CD4-positive, alpha-beta T cell (primary cell): ENCODE measurements around the gene INKA1. TPM values are rescaled to one million over a fixed set of nuclear protein-coding genes. Genes with fewer than 3 reads are reported as not detected.
A peak's percentile ranks its signal among the peaks of the same experiment; 100 is the strongest.
"Not testable (repeated sequence)": the region's sequence is repeated elsewhere in the genome, so short reads cannot be mapped to it uniquely, and the experiment has no call there.

Experiments used
- ATAC-seq: fragments of 200-7000 bp; cut with Tn5 transposase; one replicate; pipeline ENCODE4 v1.10.0; 2022; ENCODE audit warnings: mild to moderate bottlenecking; ENCODE audit not compliant: poor library complexity
- CTCF ChIA-PET: fragments of 350-600 bp; sonication (Branson Sonifier 250); formaldehyde crosslinking; loops from one replicate; lab custom pipeline; 2021; ENCODE audit warnings: antibody characterized with exemption, inconsistent platforms; lab: Charles Lee
- POLR2A ChIA-PET: fragments of 350-600 bp; sonication (Branson Sonifier 250); formaldehyde crosslinking; loops from one replicate; lab custom pipeline; 2021; ENCODE audit warnings: antibody characterized with exemption, inconsistent platforms; lab: Charles Lee
- DNase-seq, 14 experiments: peaks; one replicate each; pipeline ENCODE4 v3.0.0-alpha.2; 2013 to 2020; ENCODE audit warnings: mixed read lengths in 2 of 14
- H3K27ac ChIP-seq, 2 donors: one replicate each; pipeline versions ENCODE4 v1.5.1 to v1.7.0; 2013; ENCODE audit warnings: low read length in 2 of 2, low read depth in 1 of 2, mild to moderate bottlenecking in 1 of 2
- H3K27me3 ChIP-seq, 2 experiments: 1 replicate in 1 of 2; 2 replicates in 1 of 2; pipeline versions ENCODE4 v1.6.1 to v1.7.0; 2013; ENCODE audit warnings: low read length in 2 of 2, control low read depth in 1 of 2, mild to moderate bottlenecking in 1 of 2, moderate library complexity in 1 of 2; ENCODE audit not compliant: insufficient read depth in 2 of 2, control insufficient read depth in 1 of 2
- H3K36me3 ChIP-seq: one replicate; pipeline ENCODE4 v1.6.1; 2013; ENCODE audit warnings: low read length, control low read depth; ENCODE audit not compliant: insufficient read depth
- H3K4me1 ChIP-seq: one replicate; pipeline ENCODE4 v1.6.1; 2013; ENCODE audit warnings: low read length, control low read depth; ENCODE audit not compliant: insufficient read depth
- H3K4me3 ChIP-seq: one replicate; pipeline ENCODE4 v1.5.1; 2013; ENCODE audit warnings: mild to moderate bottlenecking, low read length, moderate library complexity
- H3K9me3 ChIP-seq, 2 experiments: 1 replicate in 1 of 2; 2 replicates in 1 of 2; pipeline versions ENCODE4 v1.6.1 to v1.7.0; 2013; ENCODE audit warnings: low read length in 2 of 2, mild to moderate bottlenecking in 2 of 2, control low read depth in 1 of 2, moderate library complexity in 1 of 2; ENCODE audit not compliant: control insufficient read depth in 1 of 2, insufficient read depth in 1 of 2
- H3K27ac Mint-ChIP-seq: one replicate; pipeline ENCODE4 v1.8.0; 2020; ENCODE audit warnings: mixed read lengths
- H3K27me3 Mint-ChIP-seq: one replicate; pipeline ENCODE4 v1.8.0; 2021; ENCODE audit warnings: mixed read lengths
- H3K36me3 Mint-ChIP-seq: one replicate; pipeline ENCODE4 v1.8.0; 2021; ENCODE audit warnings: low read depth, mixed read lengths
- H3K4me1 Mint-ChIP-seq: one replicate; pipeline ENCODE4 v1.8.0; 2021; ENCODE audit warnings: low read depth, mixed read lengths
- H3K4me3 Mint-ChIP-seq: one replicate; pipeline ENCODE4 v1.8.0; 2020; ENCODE audit warnings: mild to moderate bottlenecking, mixed read lengths
- H3K9me3 Mint-ChIP-seq: one replicate; pipeline ENCODE4 v1.8.0; 2020; ENCODE audit warnings: mixed read lengths
- CTCF ChIP-seq: fragments of 200-600 bp; IDR thresholded peaks from one replicate; pipeline ENCODE4 v1.8.0; 2022; ENCODE audit warnings: antibody characterized with exemption, mild to moderate bottlenecking
- intact Hi-C, 2 experiments: fragments of 100-400 bp; cut with DNase I in 1 of 2; cut with micrococcal nuclease in 1 of 2; formaldehyde crosslinking; loops; one replicate each; pipeline versions ENCODE4 v1.15.1 to v1.9.0; 2023 to 2025; cut with DNase I, micrococcal nuclease
- total RNA-seq, 174 experiments: library from RNA in 2 of 174; stranded (reverse) in 2 of 174; gene quantifications; one replicate each; pipeline ENCODE4 v1.2.3 and lab custom pipeline; 2021 to 2026

INKA1 gene
- total RNA-seq, 2 experiments from 2014 or later: 0.85 to 0.87 TPM

DNA sequence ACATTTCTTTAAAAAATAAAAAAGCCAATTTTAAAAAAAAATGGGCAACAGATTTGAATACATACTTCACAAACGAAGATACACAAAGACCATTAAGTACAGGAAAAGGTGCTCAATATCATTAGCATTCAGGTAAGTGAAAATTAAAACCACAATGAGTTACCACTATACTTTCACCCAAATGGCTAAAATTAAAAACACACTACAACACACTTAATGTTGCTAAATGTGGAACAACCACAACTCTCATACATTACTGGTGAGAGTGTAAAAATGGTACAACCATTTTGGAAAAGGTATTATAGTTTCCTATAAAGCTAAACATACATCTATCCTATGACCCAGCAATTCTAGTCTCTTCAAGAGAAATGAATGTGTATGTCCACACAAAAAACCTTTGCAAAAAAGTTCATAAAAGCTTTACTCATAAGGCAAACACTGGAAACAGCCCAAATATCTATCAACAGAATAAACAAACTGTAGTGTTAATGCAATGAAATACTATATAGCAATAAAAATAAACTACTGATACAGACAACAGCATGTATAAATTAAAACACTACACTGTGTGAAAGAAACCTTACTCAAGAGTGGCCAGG is 31.6 kb upstream of the INKA1 start:
- no peak for DNase-seq
- no peak for TF ChIP-seq CTCF
- ATAC-seq: no peak
- Mint-ChIP-seq H3K4me3 (no peak overlapping the region), H3K27ac (peak overlapping the region; percentile 27), H3K4me1 (peaks cover 45% of the 10 kb centered on the region), H3K9me3 (no peaks in the 10 kb centered on the region), H3K36me3 (peaks cover 27% of the 10 kb centered on the region), H3K27me3 (no peaks in the 10 kb centered on the region)
- no peaks in the 10 kb centered on the region for H3K27me3 ChIP-seq
- no peaks in the 10 kb centered on the region for H3K9me3 ChIP-seq
- H3K4me3 ChIP-seq: no peak overlapping the region
- peaks cover 7% of the 10 kb centered on the region for H3K4me1 ChIP-seq
- no peak overlapping the region for H3K27ac ChIP-seq
- ChIA-PET POLR2A (no interaction called here), CTCF (interaction anchor here (0.8 to 2.9 kb wide), 3 partner anchors 15 to 52 kb away, joined by 3 to 13 read pairs (median 4); partner anchors contain the start of genes AMIGO3, INKA1 and IP6K1)
- intact Hi-C loops: no loop called here
- peaks cover 20% of the 10 kb centered on the region for H3K36me3 ChIP-seq

- H3K9me3 ChIP-seq: no peaks in the 10 kb centered on the region
- POLR2A ChIA-PET: interaction anchor here (0.8 kb wide), 1 partner anchor 144 kb away, joined by 4 read pairs; no protein-coding TSS in a partner anchor
- ATAC-seq: no peak
- peaks cover 7% of the 10 kb centered on the region for H3K4me1 ChIP-seq
- no peaks in the 10 kb centered on the region for H3K27me3 ChIP-seq
- peaks cover 28% of the 10 kb centered on the region for H3K36me3 ChIP-seq
- Mint-ChIP-seq H3K9me3 (no peaks in the 10 kb centered on the region), H3K36me3 (peaks cover 33% of the 10 kb centered on the region), H3K4me3 (no peak overlapping the region), H3K27ac (no peak overlapping the region), H3K4me1 (peaks cover 51% of the 10 kb centered on the region), H3K27me3 (no peaks in the 10 kb centered on the region)
- no peak for TF ChIP-seq CTCF
- intact Hi-C loops: no loop called here
- no peak overlapping the region for H3K4me3 ChIP-seq
- no peak for DNase-seq
- no peak overlapping the region for H3K27ac ChIP-seq
- CTCF ChIA-PET: interaction anchor here (0.8 kb wide), 1 partner anchor 66 kb away, joined by 3 read pairs; no protein-coding TSS in a partner anchor
Measured at GRCh38 chr3:49772703-49773102, 30.4 kb upstream of the INKA1 start.

GRCh38 chr3:49775538-49775937 is 27.5 kb upstream of the INKA1 start:
- Mint-ChIP-seq H3K4me3 (no peak overlapping the region), H3K4me1 (peaks cover 49% of the 10 kb centered on the region), H3K9me3 (no peaks in the 10 kb centered on the region), H3K27me3 (no peaks in the 10 kb centered on the region), H3K36me3 (peaks cover 37% of the 10 kb centered on the region), H3K27ac (no peak overlapping the region)
- ATAC-seq (no peak), DNase-seq (no peak)
- Histone ChIP-seq H3K9me3 (no peaks in the 10 kb centered on the region), H3K4me1 (peaks cover 16% of the 10 kb centered on the region), H3K36me3 (peaks cover 14% of the 10 kb centered on the region), H3K27me3 (no peaks in the 10 kb centered on the region), H3K27ac (no peak overlapping the region), H3K4me3 (no peak overlapping the region)
- intact Hi-C loops: no loop called here
- ChIA-PET POLR2A (no interaction called here), CTCF (interaction anchor here (1.3 kb wide), 1 partner anchor 28 kb away, joined by 5 read pairs; the partner anchor contains the start of gene INKA1)
- no peak for TF ChIP-seq CTCF

DNA sequence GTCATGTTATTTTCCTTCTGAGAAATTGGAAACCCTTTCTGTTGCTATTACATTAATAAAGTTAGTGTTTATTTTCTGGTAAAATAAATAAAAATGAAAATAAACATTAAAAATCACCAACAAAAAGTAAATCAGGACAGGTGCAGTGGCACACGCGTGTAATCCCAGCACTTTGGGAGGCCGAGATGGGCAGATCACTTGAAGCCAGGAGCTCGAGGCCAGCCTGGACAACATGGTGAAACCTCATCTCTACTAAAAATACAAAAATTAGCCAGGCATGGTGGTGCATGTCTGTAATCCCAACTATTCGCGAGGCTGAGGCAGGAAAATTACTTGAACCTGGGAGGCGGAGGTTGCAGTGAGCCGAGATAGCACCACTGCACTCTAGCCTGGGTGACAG is 27.0 kb upstream of the INKA1 start:
- H3K9me3 Mint-ChIP-seq, intact Hi-C loops, H3K27me3 Mint-ChIP-seq, H3K27ac ChIP-seq, H3K27me3 ChIP-seq, POLR2A ChIA-PET, CTCF ChIA-PET, H3K4me3 ChIP-seq, H3K9me3 ChIP-seq, H3K4me3 Mint-ChIP-seq, DNase-seq, H3K27ac Mint-ChIP-seq, ATAC-seq: not testable (repeated sequence)
- Mint-ChIP-seq H3K4me1 (peaks cover 54% of the 10 kb centered on the region), H3K36me3 (peaks cover 43% of the 10 kb centered on the region)
- H3K36me3 ChIP-seq: peaks cover 17% of the 10 kb centered on the region
- peaks cover 22% of the 10 kb centered on the region for H3K4me1 ChIP-seq
